Subcutaneous adipose tissue (tissue), 4 donors: ENCODE results near the gene UGCG. TPM values are rescaled to one million over a fixed set of nuclear protein-coding genes. Genes with fewer than 3 reads are reported as not detected.

Source experiments
- total RNA-seq, 4 donors: library from RNA; depleted of rRNA; stranded (reverse); fragments of >200 nt; gene quantifications; one replicate each; pipeline ENCODE4 v1.1.0, GENCODE V29; 2016
- TF ChIP-seq, protein P1 (sequence below): fragments of 450-650 bp; IDR thresholded peaks from one replicate; pipeline ENCODE4 v1.5.1; 2016; ENCODE audit warnings: low read depth, mild to moderate bottlenecking, control low read depth, antibody characterized with exemption, moderate library complexity

The UGCG gene
- total RNA-seq, 4 donors from 2014 or later = 23.9 to 46.1 (median 36.9) TPM

GRCh38 chr9:111966124-111966723 is 69.6 kb downstream of the UGCG start:
- TF ChIP-seq, protein P1, sequence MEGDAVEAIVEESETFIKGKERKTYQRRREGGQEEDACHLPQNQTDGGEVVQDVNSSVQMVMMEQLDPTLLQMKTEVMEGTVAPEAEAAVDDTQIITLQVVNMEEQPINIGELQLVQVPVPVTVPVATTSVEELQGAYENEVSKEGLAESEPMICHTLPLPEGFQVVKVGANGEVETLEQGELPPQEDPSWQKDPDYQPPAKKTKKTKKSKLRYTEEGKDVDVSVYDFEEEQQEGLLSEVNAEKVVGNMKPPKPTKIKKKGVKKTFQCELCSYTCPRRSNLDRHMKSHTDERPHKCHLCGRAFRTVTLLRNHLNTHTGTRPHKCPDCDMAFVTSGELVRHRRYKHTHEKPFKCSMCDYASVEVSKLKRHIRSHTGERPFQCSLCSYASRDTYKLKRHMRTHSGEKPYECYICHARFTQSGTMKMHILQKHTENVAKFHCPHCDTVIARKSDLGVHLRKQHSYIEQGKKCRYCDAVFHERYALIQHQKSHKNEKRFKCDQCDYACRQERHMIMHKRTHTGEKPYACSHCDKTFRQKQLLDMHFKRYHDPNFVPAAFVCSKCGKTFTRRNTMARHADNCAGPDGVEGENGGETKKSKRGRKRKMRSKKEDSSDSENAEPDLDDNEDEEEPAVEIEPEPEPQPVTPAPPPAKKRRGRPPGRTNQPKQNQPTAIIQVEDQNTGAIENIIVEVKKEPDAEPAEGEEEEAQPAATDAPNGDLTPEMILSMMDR = no peak

DNA sequence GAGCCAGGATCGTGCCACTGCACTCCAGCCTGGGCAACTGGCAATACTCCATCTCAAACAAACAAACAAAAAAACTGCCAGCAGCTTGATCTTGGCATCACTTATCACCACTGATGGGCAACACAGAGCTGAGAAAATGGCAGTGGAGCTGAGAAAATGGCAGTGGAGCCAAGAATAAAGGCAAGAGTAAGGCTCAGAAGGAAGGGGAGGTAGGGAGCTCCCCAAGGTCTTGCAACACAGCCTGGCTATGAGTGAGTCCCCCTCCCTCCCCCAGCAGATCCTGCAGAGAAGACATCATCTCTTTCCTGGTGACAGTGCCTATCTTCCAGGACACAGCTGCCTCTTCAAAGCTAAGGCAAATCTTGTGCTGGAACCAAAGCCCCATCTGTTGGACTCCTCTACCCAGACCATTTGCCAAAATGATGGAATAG is 70.3 kb downstream of the UGCG start:
- TF ChIP-seq, protein P1 = no peak

- TF ChIP-seq, protein P1 = no peak
Measured at GRCh38 chr9:111967621-111968020, 71.0 kb downstream of the UGCG start.

DNA sequence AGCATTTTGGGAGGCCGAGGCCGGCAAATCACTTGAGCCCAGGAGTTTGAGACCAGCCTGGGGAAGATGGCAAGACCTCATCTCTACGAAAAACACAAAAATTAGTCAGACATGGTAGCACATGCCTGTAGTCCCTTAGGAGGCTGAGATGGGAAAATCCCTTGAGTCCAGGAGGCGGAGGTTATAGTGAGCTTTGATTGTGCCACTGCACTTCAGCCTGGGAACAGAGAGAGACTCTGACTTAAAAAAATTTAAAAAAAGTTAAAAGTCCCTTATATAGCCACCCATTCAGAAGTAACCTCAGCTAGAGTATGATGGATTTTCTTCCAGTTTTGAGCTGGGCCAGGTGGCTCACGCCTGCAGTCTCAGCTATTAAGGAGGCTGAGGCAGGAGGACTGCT is 72.4 kb downstream of the UGCG start:
- TF ChIP-seq, protein P1 = no peak

- TF ChIP-seq, protein P1 = no peak
Measured at GRCh38 chr9:111969622-111970021, 73.0 kb downstream of the UGCG start.

DNA sequence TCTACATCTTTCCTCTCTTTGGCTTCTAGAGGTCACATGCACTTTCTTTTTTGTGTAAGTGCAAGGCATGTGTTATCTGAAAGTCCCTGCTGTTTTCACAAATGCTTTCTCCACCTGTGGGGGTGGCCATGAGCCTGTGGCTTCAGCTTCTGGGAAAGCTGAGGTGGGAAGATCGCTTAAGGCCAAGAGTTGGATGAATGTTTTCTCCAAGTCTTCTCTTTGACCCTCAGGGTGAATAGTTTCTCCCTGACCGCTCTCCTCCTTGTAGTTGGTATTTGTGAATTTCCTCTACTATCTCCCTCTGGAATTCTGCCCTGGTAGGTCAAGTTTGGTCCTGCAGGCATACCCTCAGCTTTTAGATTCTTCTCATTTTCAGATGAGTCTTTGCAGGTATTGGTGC is 74.2 kb downstream of the UGCG start:
- TF ChIP-seq, protein P1 = no peak

DNA sequence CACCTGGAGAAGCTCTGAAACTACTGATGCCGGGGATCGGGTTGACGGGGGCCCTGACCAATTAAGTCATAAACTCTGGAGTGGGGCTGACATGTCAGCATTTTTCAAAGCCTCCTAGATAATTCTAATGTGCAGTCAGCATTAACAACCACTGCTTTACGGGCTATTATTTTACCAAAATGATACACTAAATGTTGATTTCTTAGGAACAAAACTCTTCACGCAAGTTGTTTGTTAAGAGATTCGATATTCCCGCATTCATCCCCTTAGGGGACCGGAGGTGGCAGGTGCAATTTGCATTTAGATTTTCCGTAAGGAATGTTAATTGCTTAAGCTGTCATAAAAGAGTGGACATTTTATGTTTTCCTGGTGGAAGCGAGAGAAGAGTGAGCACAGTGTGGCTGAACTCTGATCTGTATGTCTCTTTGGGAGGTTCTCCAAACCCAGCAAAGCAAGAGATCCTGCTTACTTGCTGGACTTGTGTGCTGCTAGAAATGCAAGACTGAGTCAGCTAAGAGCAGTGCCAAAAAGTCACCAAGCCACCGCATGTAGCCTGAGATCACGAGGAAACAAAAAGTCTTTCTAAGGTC is 77.6 kb downstream of the UGCG start:
- TF ChIP-seq, protein P1 = no peak
